GM04504 (cell line): Measurements from ENCODE around the gene D2HGDH.
"Not testable (repeated sequence)": the region's sequence is repeated elsewhere in the genome, so short reads cannot be mapped to it uniquely, and the experiment has no call there.

ENCODE experiments used
- DNase-seq: peaks from one replicate; pipeline ENCODE4 v3.0.0-alpha.2; 2012; ENCODE audit warnings: low read depth

The D2HGDH gene

DNA sequence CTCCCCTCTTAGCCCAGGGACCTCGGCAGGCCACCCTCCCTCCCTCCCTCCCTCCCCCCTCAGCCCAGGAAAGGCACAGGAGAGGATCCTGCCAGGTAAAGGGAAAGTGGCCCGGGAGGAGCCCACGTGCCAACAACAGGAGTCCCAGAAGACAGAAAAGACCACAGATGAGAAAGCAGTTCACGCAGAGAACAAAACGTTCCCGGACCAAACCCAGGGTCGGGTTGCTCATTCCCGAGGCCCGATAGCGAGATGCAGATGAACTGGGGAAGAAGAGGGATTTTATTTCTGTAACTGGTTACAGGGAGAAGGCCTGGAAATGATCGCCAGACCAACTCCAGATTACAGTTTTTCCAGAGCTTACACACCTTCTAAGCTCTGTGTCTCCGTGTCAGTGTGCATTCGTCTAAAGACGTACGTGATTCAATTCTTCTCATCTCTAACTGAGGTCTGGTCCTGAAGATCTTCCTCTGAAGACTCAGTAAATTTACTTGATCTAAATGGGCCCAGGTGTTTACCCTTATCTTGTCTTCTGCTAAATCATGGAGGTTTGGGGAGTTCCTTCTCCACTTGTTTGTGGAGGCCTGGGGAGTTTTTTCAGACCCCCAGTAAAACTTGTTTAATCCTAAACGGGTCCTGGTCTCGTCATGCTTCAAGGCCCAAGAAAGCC lies 73.8 kb downstream of the D2HGDH start:
- DNase-seq = no peak

DNA sequence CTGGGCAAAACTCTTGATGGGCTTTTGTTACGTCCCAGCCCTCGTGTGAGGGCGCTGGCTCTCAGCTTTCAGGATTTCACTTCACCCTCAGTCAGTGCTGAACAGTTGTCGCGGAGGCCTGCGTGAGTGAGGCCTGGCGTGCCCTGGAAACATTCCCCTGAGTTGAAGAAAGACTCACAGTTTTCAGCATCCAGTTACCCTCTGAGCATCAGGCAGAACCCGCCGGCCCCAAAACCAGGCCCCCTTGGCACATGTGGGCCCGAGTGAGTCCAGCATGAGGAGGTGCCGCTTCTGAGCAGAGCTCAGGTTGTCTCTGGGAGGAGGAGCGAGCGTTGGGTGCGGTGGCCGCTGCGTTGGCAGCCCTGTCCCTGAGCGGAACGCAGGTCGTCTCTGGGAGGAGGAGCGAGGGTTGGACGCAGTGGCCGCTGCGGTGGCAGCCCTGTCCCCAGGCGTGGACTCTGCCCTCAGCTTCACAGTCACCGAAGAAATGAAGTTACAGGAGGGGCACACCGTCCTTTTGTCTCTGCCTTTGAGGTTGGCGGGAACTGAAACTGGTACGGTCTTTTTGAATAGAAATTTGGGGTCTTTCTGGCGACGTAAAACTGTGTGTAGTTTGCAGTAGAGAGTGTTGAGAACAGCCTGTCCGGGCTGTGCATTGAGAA lies 74.4 kb downstream of the D2HGDH start, which contains the start of gene NEU4:
TSS of gene NEU4 (plus strand) at position 473 of the 662 bp plus-strand sequence. CDS start 5,292 bp downstream, outside the sequence.
- no peak for DNase-seq

GRCh38 chr2:241809383-241810306 lies 75.2 kb downstream of the D2HGDH start:
- DNase-seq = no peak

- DNase-seq = no peak
Observed at GRCh38 chr2:241810307-241811200, 76.1 kb downstream of the D2HGDH start.

DNA sequence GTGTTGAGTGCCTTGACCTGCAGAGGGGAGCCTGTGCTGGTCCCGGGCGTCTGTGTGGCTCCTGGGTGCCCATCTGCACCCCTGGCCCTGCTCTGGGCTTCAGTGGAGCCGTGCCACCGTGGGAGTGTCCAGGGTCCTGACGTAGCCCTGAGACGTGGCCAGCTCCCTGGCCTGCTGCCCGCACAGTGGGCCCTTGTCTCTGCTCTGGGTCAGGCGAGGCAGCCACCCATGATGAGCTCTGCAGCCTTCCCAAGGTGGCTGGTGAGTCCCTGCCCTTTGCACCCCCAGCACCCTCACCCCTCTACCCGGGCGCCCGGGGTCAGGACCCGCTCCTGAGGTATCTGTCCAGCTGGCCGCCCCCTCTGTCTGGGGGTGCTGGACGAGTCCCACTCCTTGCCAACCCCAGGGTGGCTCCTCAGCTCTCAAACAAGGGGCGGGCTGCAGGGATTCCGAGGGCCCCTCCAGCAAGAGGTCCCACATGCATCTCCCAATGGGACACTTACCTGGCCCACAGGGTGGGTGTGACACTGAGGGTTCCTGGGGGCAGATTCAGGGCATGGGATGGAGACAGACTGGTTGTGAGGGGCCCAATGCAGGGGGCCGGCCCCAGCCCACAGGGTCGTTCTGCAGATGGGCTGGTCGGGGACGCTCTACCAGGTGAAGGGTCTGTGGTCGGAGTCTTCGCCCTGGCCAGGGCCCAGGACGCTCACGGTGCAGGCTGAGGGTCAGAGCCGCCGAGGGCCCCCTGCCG lies 76.9 kb downstream of the D2HGDH start:
- no peak for DNase-seq

- DNase-seq = no peak
Observed at GRCh38 chr2:241811952-241812729, 77.7 kb downstream of the D2HGDH start.

DNA sequence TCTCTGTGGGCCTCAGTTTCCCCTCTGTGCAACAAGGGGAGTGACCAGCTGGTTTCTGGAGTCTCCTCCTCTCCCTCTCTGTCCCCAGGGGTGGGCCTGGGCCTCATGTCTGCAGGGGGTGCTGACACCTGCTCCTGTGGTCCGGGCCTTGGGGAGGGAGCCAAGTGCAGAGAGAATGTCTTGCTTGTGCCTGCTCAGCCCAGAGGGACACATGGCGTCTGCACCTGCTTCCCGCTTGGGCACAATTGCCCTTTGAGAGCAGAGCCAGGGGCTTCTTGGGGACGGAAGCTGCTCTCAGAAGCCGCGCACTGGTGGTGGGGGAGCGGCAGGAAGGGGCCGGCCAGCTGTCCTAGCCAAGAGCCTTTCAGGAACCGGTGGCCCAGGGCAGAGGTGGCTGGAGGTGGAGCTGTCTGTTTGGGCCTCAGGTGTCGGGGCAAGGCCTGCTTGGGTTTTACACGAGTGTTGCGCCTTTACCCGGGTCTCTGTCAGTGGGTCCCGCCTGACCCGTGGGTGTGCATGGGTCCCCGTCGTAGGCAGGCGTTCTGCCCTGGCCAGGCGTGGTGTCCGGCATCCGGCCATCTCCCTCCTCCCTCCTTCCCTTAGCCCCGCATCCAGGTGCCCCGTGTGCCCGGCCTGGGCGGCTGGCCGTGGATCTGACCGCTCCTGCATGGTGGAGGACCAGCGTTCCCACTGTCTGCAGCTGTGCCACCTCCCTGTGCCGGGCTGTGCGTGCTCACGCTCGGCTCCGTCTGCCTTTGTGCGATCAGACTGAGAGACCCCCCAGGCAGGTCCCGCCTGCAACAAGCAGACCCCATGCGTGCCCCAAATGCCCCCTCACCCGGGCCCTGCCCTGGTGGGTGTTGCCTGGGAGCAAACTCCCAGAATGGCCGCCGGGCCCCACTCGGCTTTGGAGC lies 78.6 kb downstream of the D2HGDH start:
- no peak for DNase-seq

DNA sequence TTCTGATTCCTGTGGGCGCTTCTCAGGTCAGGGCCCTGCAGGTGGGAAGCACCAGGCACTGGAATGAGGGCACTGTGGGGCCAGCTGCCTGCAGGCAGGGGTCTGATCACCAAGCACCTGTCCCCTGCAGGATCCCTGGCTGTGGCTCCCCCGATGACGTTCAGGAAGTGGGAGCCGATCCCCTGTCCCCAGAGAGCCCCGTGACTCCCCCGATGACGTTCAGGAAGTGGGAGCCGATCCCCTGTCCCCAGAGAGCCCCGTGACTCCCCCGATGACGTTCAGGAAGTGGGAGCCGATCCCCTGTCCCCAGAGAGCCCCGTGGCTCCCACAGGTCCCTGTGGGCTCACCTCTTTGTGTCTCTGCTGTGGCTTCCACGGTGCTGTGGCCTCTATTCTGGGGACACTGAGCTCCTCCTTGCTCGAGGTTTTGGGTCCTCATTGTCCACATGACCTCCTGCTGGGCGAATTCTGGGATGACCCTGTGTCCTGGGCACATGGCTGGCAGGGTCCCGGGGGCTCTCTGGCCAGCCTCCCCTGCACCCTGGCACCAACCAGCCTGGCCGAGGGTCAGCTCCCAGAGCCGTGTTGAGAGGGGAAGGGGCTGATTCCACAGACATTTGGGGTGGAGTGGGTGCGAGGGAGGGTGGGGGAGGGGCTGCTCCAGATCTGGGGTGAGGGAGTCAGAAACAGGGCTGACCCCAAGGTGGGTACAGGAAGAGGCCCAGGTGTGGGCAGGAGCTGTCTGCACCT lies 79.4 kb downstream of the D2HGDH start:
- no peak for DNase-seq

- no peak for DNase-seq
Observed at GRCh38 chr2:241814393-241814642, 79.9 kb downstream of the D2HGDH start.

GRCh38 chr2:241814643-241815476 lies 80.4 kb downstream of the D2HGDH start:
- DNase-seq = no peak

DNA sequence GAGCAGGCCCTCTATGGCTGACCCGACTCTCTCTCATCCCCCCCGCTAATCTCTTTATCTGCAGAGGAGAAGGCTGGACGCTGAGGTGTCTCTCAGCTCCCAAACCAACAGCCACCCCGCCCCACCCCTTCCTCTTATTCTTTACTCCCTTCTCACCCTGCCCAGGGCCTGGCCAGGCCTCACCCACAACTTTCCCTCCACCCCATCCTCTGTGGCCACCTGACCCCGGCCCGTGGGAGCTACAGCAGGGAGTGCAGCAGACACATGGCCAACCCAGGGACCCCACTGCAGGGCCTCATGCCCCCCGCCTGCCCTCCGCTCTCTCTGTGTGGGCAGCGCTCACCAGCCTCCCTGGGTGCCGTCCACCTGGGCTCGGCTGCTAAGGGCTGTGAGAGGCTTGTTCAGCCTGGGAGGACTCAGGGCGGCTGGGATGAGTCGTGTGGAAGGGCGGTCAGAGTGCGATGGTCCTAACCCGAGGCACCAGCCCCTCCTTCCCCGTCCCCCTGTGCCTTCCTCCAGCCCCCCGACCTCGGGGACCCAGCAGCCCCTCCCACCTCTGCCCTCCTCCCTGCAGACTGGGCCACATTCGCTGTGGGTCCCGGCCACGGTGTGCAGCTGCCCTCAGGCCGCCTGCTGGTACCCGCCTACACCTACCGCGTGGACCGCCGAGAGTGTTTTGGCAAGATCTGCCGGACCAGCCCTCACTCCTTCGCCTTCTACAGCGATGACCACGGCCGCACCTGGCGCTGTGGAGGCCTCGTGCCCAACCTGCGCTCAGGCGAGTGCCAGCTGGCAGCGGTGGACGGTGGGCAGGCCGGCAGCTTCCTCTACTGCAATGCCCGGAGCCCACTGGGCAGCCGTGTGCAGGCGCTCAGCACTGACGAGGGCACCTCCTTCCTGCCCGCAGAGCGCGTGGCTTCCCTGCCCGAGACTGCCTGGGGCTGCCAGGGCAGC lies 81.3 kb downstream of the D2HGDH start:
- DNase-seq = no peak

DNA sequence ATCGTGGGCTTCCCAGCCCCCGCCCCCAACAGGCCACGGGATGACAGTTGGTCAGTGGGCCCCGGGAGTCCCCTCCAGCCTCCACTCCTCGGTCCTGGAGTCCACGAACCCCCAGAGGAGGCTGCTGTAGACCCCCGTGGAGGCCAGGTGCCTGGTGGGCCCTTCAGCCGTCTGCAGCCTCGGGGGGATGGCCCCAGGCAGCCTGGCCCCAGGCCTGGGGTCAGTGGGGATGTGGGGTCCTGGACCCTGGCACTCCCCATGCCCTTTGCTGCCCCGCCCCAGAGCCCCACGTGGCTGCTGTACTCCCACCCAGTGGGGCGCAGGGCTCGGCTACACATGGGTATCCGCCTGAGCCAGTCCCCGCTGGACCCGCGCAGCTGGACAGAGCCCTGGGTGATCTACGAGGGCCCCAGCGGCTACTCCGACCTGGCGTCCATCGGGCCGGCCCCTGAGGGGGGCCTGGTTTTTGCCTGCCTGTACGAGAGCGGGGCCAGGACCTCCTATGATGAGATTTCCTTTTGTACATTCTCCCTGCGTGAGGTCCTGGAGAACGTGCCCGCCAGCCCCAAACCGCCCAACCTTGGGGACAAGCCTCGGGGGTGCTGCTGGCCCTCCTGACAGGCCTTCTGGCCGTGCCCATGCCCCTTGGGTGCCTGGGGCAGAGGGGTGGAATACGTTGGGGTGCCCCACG lies 82.1 kb downstream of the D2HGDH start:
- DNase-seq = no peak

- no peak for DNase-seq
Observed at GRCh38 chr2:241817126-241817820, 82.8 kb downstream of the D2HGDH start.

GRCh38 chr2:241817821-241818215 lies 83.4 kb downstream of the D2HGDH start:
- not testable (repeated sequence) for DNase-seq
